HepG2 (cell line): Measurements from ENCODE around the gene TTC22. TPM values are rescaled to one million over a fixed set of nuclear protein-coding genes. Genes with fewer than 3 reads are reported as not detected.

Source experiments
- AKNA ChIP-seq: sonication (generic); formaldehyde crosslinking; IDR thresholded peaks from 2 replicates; pipeline ENCODE4 v1.4.0; 2020; ENCODE audit warnings: missing genetic modification reagents, borderline replicate concordance
- ARID2 ChIP-seq: sonication (generic); formaldehyde crosslinking; IDR thresholded peaks from 2 replicates; pipeline ENCODE4 v1.8.1; 2022; ENCODE audit warnings: mild to moderate bottlenecking, missing genetic modification reagents, borderline replicate concordance
- BATF2 ChIP-seq: sonication (generic); formaldehyde crosslinking; IDR thresholded peaks from 2 replicates; pipeline ENCODE4 v1.8.0; 2022; ENCODE audit warnings: mild to moderate bottlenecking, missing genetic modification reagents, moderate library complexity
- BRCA1 ChIP-seq: sonication (generic); formaldehyde crosslinking; IDR thresholded peaks from 2 replicates; pipeline ENCODE4 v1.4.0; 2020; ENCODE audit warnings: missing genetic modification reagents
- CREB3 ChIP-seq: sonication (generic); formaldehyde crosslinking; IDR thresholded peaks from 2 replicates; pipeline ENCODE4 v1.5.0; 2020; ENCODE audit warnings: missing genetic modification reagents
- FOXK1 ChIP-seq: sonication (generic); formaldehyde crosslinking; IDR thresholded peaks from 2 replicates; pipeline ENCODE4 v1.4.0; 2020; ENCODE audit warnings: low read depth, missing genetic modification reagents, borderline replicate concordance
- GABPB1 ChIP-seq: IDR thresholded peaks from 2 replicates; pipeline ENCODE4 v1.6.1; 2016; ENCODE audit warnings: mild to moderate bottlenecking, missing genetic modification reagents, moderate library complexity, missing compliant biosample characterization
- ISL2 ChIP-seq: sonication (generic); formaldehyde crosslinking; IDR thresholded peaks from 2 replicates; pipeline ENCODE4 v1.5.0; 2020; ENCODE audit warnings: missing genetic modification reagents
- NFKB2 ChIP-seq: sonication (generic); formaldehyde crosslinking; IDR thresholded peaks from 2 replicates; pipeline ENCODE4 v1.4.0; 2020; ENCODE audit warnings: missing genetic modification reagents, borderline replicate concordance
- NR1H2 ChIP-seq: sonication (generic); formaldehyde crosslinking; IDR thresholded peaks from 2 replicates; pipeline ENCODE4 v1.8.1; 2022; ENCODE audit warnings: low read depth, missing genetic modification reagents, borderline replicate concordance
- NR2F1 ChIP-seq, 2 experiments: fragments of 450-650 bp in 1 of 2; formaldehyde crosslinking in 1 of 2; IDR thresholded peaks; 2 replicates each; pipeline versions ENCODE4 v1.5.0 to v1.6.1; 2016 to 2020; ENCODE audit warnings: mild to moderate bottlenecking in 1 of 2, missing compliant biosample characterization in 1 of 2, missing genetic modification reagents in 1 of 2, moderate library complexity in 1 of 2
- SAP130 ChIP-seq: IDR thresholded peaks from 2 replicates; pipeline ENCODE4 v1.6.1; 2016; ENCODE audit warnings: low read depth
- SMAD1 ChIP-seq: sonication (generic); formaldehyde crosslinking; IDR thresholded peaks from 2 replicates; pipeline ENCODE4 v1.4.0; 2020; ENCODE audit warnings: missing genetic modification reagents, low read depth, mild to moderate bottlenecking, borderline replicate concordance
- SOX5 ChIP-seq: IDR thresholded peaks from 2 replicates; pipeline ENCODE4 v1.6.1; 2016; ENCODE audit warnings: borderline replicate concordance
- THAP8 ChIP-seq: sonication (generic); formaldehyde crosslinking; IDR thresholded peaks from 2 replicates; pipeline ENCODE4 v1.5.1; 2020; ENCODE audit warnings: missing genetic modification reagents, mild to moderate bottlenecking, borderline replicate concordance
- TRIM22 ChIP-seq: fragments of 450-650 bp; IDR thresholded peaks from 2 replicates; pipeline ENCODE4 v1.6.1; 2017
- ZFP36L1 ChIP-seq: sonication (generic); formaldehyde crosslinking; IDR thresholded peaks from 2 replicates; pipeline ENCODE4 v1.8.0; 2022; ENCODE audit warnings: mild to moderate bottlenecking, missing genetic modification reagents, moderate library complexity
- ZNF530 ChIP-seq: sonication (generic); formaldehyde crosslinking; IDR thresholded peaks from 2 replicates; pipeline ENCODE4 v1.5.0; 2020; ENCODE audit warnings: low read depth, mild to moderate bottlenecking, missing genetic modification reagents
- ZNF605 ChIP-seq: sonication (generic); formaldehyde crosslinking; IDR thresholded peaks from 2 replicates; pipeline ENCODE4 v1.8.0; 2022; ENCODE audit warnings: mild to moderate bottlenecking, missing genetic modification reagents
- ZNF614 ChIP-seq: IDR thresholded peaks from 2 replicates; pipeline ENCODE4 v1.6.1; 2018; ENCODE audit warnings: missing biosample characterization, missing genetic modification reagents, inconsistent platforms, borderline replicate concordance
- ZNF850 ChIP-seq: sonication (generic); formaldehyde crosslinking; conservative IDR thresholded peaks from 2 replicates; pipeline ENCODE4 v1.9.0; 2021; ENCODE audit warnings: mild to moderate bottlenecking, missing genetic modification reagents
- polyA plus RNA-seq, 8 experiments: library from polyadenylated mRNA; depleted of rRNA in 3 of 8; stranded (reverse) in 7 of 8; unstranded in 1 of 8; fragments of >200 nt; fragmentation: Illumina TruSeq in 4 of 8; extraction: Trizol in 4 of 8; gene quantifications; 2 replicates each; pipeline versions ENCODE4 v1.2.1 to v1.2.3, GENCODE V29; 2011 to 2016; ENCODE audit warnings: low read depth in 4 of 8, missing spikeins in 1 of 8, mixed read lengths in 1 of 8; ENCODE audit not compliant: insufficient read depth in 1 of 8
- total RNA-seq, 5 experiments: library from RNA; depleted of rRNA; stranded (reverse); fragments of >200 nt; fragmentation: Illumina TruSeq; extraction: Trizol; gene quantifications; 2 replicates each; pipeline ENCODE4 v1.2.3, GENCODE V29; 2016; ENCODE audit warnings: low read depth in 1 of 5

The TTC22 gene
- total and polyA plus RNA-seq, 2 of the 13 experiments (the other 11 are each of a cell fraction or from before 2014, with no cell fraction given) = not detected

GRCh38 chr1:54764133-54764921 is 36.8 kb downstream of the TTC22 start, which contains the start of gene PARS2 (continued):
- TF ChIP-seq BATF2 (no peak), NR1H2 (no peak), ZNF605 (CRISPR knock-in tag) (peak; percentile 90), ZFP36L1 (CRISPR knock-in tag) (no peak), NFKB2 (CRISPR knock-in tag) (peak; percentile 66; the same call in 1 of the 2 replicates), NR2F1 (CRISPR knock-in tag; IDR thresholded peaks at IDR 0.05) (no peak), SOX5 (CRISPR knock-in tag) (peak; percentile 29; the same call in 1 of the 2 replicates), GABPB1 (CRISPR knock-in tag) (peak; percentile 97), ISL2 (CRISPR knock-in tag) (no peak), FOXK1 (CRISPR knock-in tag) (peak; percentile 82; the same call in 1 of the 2 replicates), ZNF530 (CRISPR knock-in tag) (no peak), SMAD1 (CRISPR knock-in tag) (peak; percentile 31; the same call in 1 of the 2 replicates), CREB3 (CRISPR knock-in tag) (no peak), BRCA1 (CRISPR knock-in tag) (0 out of 2 replicates have a peak, but pooled peaks have one; percentile 37), SAP130 (CRISPR knock-in tag) (peak; percentile 71), THAP8 (CRISPR knock-in tag) (no peak), ARID2 (CRISPR knock-in tag) (no peak), TRIM22 (no peak), ZNF614 (CRISPR knock-in tag) (no peak; the same call in 1 of the 2 replicates), ZNF850 (CRISPR knock-in tag) (no peak), AKNA (no peak)
